GM19438 (cell line): ENCODE data around the gene CYP26A1.

Source experiments
- ATAC-seq: cut with Tn5 transposase; IDR thresholded peaks from one replicate; pipeline ENCODE4 v1.9.1; 2021; ENCODE audit warnings: low read depth; ENCODE audit not compliant: unreplicated experiment

Gene CYP26A1, protein sequence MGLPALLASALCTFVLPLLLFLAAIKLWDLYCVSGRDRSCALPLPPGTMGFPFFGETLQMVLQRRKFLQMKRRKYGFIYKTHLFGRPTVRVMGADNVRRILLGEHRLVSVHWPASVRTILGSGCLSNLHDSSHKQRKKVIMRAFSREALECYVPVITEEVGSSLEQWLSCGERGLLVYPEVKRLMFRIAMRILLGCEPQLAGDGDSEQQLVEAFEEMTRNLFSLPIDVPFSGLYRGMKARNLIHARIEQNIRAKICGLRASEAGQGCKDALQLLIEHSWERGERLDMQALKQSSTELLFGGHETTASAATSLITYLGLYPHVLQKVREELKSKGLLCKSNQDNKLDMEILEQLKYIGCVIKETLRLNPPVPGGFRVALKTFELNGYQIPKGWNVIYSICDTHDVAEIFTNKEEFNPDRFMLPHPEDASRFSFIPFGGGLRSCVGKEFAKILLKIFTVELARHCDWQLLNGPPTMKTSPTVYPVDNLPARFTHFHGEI

DNA sequence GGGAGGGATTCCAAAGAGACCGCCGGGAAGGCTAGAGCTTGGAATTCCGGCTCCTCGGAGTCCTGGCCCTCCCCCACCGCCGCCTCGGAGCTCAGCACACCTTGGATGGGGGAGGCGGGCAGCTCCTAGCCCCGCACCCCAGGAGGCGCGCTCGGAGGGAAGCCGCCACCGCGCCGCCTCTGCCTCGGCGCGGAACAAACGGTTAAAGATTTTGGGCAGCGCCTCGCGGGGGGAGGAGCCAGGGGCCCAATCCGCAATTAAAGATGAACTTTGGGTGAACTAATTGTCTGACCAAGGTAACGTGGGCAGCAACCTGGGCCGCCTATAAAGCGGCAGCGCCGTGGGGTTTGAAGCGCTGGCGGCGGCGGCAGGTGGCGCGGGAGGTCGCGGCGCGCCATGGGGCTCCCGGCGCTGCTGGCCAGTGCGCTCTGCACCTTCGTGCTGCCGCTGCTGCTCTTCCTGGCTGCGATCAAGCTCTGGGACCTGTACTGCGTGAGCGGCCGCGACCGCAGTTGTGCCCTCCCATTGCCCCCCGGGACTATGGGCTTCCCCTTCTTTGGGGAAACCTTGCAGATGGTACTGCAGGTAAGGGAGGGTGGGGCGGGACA is at the start of gene CYP26A1:
Gene CYP26A1, plus strand, starts transcription at position 355 of the 608 bp plus-strand sequence. Its CDS starts 42 bp downstream, at position 397.
- no peak for ATAC-seq

DNA sequence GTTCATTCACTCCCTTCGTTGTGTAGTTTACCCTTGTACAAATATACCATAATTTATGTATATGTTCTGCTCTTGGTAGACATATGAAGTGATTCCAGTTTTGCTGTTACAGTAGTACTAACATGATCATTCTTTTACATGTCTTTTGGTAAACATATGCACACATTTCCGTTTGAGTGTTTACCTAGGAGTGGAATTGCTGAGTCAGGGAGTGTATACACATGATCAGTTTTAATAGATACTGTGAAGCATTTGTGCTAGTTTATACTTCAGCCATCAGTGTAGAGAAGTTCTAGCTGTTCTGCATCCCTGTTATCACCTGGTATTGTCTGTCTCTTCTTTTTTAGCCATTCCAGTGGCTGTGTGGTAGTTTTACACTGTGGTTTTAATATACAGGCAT is 47.6 kb upstream of the CYP26A1 start:
- no peak for ATAC-seq

DNA sequence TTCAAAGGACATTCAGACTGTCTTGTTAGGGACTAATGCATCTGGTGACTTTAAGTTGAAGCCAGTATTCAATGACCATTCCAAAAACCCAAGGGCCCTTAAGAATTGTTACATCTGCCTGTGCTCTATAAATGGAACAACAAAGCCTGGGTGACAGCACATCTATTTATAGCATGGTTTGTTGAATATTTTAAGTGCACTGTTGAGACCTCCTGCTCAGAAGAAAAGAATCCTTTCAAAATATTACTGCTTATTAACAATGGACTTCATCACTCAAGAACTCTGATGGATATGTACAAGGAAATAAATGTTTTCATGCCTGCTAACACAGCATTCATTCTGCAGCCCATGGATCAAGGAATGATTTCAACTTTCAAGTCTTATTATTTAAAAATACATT is 46.2 kb upstream of the CYP26A1 start:
- ATAC-seq: no peak

DNA sequence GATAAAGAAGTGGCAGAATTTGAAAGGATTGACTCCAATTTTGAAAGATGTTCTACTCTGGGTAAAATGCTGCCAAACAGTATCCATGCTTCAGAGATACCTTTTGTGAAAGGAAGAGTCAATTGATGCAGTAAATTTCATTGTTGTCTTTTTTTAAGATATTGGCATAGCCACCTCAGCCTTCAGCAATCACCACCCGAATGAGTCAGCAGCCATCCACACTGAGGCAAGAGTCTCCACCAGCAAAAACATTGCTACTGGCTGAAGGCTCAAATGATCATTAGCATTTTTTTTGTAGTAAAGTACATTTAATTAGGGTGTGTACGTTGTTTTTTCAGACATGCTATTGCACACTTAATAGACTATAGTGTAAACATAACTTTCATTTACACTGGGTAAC is 44.8 kb upstream of the CYP26A1 start:
- ATAC-seq: no peak

DNA sequence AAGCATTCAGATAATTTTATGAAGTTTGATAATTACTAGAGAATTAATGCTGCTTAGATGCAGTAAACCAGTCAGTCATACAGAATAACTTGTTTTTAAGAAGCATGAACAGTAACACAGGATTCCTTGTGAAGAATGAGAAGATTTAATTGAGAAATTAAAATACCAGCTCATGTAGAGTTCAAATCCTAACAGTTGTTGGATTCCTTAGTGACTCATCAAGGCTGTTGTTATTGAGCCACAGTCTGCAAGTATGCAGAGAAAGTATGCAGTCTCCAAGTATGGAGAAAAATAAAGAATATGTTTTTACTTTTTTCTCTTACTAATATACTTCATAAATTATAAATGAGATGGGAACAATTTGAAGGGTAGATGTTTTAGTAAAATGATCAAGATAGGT is 43.3 kb upstream of the CYP26A1 start:
- ATAC-seq: no peak

DNA sequence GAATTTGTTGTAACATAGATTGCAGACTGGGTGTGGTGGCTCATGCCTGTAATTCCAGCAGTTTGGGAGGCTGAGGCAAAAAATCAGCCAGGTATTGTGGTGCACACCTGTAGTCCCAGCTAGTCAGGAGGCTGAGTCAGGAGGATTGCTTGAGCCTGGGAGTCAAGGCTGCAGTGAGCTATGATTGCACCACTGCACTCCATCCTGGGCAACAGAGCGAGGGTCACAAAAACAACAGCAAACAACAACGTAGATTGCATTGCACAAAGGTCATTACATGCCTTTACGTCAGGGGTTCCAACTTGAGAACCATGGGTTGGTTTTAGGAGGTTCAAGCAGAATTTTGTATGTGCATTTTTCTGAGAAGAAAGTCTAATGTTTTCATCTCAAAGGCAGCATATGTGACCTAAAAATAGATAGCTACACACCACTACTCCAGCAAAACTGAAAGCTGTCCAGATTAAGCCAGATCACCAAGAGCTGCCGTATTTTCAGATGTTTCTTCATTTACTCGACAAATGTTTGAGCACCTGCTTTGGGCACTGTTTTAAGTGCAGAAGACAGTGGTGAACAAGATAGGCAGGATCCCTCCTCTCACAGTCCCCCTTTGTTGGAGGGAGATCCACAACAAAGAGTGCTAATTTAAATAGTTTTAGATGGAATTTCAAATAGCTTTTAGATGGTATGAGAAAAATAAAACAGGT is 41.4 kb upstream of the CYP26A1 start:
- no peak for ATAC-seq

DNA sequence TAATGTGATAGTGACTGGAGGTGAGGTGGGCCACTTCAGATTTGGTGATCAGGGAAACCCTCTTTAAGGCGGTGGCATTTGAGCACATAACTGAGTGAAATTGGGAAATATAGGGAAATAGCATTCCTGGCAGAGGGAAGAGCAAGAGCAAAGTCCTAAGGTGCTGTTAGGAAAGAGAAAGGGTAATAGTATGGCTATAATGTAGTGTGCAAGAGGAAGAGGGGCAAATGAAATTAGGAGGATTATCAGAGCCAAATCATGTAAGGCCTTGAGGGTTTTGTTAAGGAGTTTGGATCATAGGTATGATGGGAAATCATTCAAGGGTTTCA is 40.9 kb upstream of the CYP26A1 start:
- ATAC-seq: no peak

DNA sequence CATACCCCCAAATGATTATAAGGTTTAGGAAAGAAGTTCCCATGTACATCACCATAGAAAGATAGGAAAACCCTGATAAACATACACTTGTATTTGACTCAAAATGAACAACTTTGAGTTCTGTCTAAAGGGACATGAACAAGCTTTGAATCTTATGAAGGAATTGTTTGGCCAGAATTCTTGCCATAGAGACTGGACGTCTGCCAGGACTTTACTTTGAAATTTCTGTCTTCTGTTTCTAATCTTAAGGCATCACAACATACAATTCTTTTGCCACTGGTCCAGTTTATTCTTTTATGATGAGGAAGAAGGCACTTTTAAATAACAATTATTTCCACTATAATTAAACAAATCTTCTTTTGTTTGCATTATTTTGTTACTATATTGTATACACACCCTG is 39.3 kb upstream of the CYP26A1 start:
- no peak for ATAC-seq

DNA sequence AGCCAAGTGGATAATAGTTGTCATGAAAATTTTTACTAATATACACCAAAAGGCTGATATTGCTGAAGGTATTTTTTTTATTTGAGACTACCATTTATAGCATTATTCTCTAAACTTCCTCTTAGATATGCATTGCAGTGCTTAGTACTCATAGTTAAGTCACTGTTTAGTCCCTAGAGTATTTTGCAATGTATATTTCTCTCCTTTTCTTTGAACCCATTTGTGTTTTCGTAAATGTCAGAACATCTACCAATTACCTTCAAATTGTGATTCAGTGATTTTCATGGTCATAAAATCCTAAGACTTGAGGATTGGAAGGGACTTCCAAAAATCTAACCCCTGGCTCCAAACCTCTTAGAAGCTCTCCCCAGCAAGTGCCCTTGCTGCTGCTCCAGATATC is 34.6 kb upstream of the CYP26A1 start:
- ATAC-seq: no peak

DNA sequence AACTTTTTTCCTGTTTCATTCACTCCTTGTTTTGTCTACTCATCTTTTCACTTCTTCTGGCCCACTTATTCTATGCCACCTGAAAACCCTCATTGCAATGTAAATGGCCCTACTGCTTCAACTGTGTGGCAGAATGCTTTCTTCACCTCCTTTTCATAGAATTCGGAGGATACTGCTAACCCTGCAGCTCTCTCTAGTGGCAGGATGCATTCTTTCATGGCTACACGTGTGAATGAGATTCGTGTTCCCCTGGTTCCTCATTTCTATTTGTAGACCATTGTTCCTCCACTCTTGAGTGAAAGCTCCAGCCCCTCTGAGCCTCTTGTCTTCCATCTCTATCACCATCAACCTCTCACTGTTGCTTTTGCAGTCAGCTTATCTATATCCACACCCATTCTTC is 34.0 kb upstream of the CYP26A1 start:
- no peak for ATAC-seq

DNA sequence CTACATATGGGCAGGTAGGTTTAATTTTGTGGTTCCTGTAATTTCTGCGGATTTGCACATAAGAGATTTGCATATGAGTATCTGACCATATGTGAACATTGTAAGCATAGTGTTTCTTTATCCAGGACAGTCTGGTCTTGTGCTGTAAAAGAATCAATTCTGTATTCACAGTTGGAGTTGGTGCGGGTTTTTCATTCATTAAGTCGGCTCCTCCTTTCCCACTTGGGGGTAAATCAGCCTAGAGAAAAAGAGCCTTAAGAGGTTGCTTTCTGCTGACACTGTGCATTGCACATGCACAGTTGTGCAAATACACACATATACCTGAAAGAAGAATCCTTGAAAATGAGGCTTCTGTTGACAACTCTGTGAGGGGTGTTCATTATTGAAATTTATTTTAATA is 19.2 kb upstream of the CYP26A1 start:
- no peak for ATAC-seq

DNA sequence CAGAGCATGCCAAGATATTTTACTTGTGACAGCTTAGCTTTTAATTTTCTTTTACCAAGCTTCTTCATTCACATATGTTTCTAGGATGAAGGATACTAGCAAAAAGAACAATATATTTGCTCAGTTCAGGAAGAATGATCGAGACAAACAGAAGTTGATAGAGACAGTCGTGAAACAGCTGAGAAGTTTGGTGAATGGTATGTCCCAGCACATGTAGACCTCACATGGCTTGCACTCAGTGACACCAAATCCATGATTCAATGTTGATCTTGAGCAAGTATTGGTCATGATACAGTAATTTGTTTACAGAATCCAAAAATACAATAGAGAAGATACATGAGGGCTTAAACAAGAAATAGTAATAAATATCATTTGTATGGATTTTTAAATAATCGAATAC is 15.6 kb upstream of the CYP26A1 start:
- ATAC-seq: no peak

DNA sequence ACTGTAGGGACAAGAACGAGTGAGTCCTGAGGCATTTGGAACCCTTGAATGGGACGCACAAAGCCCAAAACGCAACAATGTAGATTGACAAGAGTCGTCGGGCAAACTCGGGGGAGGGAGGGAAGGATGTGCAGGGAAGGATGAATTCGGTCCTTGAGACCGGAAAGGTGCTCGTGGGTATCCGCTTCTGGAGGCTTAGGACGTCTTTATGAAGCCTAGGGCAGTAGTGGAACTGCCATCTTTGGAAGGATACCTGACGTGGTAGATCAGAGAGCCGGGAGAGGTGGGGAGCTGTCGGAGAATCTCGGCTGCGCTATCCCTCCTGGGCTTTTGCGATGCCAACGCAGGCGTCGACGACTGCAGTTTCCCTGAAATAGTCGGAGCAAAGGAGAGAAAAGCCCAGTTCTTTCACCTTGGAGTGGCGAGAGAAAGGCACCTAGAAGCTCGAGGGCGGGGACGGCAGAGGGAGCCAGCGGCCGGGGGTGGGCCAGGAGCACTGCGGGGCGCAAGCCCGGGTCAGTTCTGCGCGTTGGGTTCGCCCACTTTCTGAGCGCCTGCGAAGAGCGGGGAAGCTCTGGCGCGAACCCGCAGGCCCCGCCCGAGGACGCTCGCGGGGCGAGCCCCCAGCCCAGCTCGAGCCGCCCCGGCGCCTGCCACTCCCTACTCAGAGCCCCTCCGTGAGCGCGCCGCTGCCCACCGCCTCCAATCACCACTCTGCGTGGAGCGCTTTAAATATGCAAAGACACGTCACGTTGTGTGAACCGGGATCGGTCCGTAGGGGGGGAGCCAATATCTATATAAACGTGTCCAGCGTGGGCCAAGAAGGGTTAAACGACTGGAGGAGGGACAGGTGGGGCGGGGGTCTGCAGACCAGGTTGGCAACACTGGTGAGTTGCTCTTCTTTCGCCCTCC is 13.5 kb upstream of the CYP26A1 start, which contains the start of gene CYP26C1:
Gene CYP26C1, plus strand, starts transcription at position 824 of the 912 bp plus-strand sequence. CDS start 466 bp downstream, outside the sequence.
- no peak for ATAC-seq

DNA sequence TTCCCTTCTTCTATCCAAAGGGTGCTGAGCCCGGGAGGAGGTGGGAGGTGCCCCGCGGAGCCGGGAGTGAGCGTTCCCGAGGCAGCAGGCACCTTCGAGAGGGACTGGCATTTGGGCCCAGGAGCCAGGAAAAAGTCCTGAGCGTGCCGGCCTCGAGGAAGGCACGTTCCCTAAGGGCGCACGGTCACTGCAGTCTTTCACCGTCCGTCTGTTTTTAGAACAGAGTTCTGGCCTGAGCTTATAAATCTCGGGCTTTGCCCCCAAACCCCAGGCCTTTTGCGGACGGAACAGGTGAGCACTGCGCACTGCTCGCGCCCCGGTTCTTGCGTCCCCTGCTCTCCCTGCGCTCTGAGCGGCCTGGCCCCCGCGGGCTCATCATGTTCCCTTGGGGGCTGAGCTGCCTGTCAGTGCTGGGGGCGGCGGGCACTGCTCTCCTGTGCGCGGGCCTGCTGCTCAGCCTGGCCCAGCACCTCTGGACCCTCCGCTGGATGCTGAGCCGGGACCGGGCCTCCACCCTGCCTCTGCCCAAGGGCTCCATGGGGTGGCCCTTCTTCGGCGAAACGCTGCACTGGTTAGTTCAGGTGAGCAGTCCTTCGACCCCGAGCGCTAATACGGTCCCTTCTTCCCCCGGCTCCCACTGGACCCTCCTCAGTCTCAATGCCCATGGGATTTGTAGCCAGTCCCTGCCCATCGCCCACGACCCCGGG is 12.7 kb upstream of the CYP26A1 start:
- ATAC-seq: no peak

DNA sequence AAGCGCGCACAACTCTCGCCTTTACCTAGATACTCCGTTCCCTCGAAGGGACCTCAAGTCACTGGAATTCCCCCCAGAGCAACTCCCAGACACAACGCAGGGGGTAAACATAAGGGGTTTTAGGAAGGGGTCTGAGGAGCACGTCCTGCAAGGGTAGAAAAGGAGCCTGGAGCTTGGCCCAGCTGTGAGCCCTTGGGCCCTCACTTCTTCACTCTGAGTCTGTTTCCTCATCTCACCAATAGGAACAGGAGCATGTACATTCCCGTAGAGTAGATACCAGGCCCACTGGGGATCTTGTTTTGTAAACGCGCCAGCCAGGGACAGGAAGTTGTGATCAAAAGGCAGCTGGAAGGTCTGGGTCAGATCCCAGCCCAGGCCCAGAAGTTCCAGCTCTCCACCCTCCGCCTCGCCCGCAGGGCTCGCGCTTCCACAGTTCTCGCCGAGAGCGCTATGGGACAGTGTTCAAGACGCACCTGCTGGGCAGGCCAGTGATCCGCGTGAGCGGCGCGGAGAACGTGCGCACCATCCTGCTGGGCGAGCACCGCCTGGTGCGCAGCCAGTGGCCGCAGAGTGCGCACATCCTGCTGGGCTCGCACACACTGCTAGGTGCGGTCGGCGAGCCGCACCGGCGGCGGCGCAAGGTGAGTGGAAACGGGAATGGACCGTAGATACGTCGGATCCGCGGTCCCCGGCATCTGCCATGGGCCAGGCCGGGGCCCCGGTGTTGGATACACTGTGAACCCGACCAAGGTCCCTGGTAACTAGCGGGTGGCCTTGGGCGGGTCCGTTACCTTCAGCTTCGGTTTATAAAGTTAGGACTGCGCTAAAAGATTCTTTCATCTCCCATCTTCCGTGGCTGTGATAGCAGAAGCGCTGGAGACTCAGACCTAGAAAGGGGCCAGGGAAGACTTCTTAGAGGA is 11.8 kb upstream of the CYP26A1 start:
- ATAC-seq: no peak

DNA sequence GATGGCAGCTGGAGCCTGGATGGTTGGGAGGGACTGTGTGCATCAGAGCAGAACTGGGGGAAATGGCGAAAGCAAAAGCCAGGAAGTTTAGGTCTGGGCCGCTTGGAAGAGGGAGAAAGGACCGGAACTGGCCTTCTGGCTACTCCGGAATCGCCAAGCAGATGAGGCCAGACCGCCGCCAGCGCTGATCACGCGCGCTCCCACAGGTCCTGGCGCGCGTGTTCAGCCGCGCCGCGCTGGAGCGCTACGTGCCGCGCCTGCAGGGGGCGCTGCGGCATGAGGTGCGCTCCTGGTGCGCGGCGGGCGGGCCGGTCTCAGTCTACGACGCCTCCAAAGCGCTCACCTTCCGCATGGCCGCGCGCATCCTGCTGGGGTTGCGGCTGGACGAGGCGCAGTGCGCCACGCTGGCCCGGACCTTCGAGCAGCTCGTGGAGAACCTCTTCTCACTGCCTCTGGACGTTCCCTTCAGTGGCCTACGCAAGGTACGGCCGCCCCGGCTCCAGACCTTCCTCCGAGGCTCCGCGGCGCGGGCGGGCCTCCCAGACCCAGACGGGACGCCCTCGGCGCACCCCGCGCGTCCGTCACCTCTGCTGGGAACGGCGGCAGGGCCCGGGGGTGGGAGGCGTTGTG is 11.1 kb upstream of the CYP26A1 start:
- ATAC-seq: peak; percentile 70

DNA sequence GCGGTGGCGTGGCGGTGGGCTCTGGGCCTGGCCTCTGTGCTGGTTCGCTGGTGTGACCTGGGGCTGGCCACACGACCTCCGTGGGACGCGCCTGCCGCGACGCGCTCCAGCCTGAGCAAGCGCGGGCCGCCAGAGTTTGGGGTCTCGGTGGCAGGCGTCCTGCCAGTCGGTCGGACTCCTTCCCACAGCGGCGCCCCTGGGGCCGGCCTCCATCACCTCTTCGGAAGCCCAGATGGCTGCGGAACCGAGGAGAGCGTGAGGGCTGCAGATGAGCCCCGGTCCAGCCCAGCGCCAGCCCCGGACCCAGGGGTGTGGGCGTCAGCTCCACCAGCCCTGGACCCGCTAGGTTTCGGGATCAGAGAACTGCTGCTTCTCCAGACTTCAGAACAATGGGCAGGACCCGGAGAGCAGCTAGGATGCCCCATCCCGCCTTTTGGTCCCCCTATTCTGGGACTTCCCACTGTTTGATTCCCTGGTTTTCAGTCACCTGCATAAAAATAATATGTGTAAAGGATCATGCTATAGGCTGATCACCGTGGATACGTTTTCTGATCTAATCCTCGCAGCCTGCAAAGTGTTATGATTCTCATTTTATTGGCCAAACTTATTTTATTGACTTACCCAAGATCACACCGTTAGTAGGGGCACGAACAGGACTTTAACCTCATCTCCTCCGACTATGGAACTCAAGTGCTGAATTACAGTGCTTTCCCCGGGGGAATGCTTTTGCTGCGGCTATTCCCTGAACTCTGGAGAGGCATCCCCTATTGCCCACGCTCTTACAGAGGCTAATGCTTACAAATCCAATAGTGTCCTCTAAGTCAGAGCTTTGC is 10.3 kb upstream of the CYP26A1 start:
- no peak for ATAC-seq
